Astrocyte of the hippocampus (primary cell): ENCODE data around the gene PARD6G.

ENCODE experiments used
- DNase-seq: peaks from one replicate; pipeline ENCODE4 v3.0.0; 2011; ENCODE audit warnings: low read depth, low spot score

Gene PARD6G

DNA sequence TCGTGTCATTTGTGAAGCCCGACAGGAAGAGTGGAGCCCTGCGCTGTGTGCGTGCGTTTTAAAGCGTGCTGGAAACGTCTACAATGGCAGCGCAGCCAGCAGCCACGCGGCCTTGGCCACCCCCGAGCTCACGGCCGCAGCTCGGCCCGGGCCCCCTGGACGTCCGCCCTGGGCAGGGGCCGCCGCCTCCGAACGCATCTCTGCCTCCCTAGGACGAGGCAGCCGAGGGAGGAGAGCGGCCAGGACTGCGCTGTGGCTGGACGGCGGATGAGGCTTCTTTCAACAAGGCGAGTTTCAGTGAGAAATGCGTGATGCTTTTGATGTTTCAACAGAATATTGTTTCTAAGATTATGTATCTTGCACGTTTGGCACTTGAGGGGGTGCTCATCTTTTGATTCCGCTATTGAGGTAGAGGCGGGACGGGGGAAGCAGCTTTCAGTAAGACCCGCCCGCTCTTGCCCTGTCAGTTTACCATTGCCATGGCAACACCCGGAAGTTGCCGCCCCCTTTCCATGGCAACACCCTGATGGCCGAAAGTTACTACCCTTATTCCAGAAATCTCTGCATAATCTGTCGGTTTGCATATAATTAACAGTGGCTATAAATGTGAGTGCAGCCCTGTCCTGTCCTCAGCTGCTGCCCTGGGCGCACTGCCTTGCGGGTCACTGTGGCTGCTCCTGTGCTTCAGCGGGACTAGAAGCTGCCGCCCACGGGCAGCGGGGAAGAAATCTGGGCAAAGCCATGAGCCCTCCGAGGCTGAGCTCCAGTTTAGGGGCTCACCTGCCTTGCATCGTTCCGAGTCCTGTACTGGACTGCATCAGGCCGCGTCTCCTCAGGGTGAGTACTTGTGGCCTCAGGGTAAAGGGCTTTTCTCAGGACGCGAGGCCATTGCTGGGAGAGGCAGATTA lies 99.6 kb downstream of the PARD6G start:
- DNase-seq: peak; percentile 89

DNA sequence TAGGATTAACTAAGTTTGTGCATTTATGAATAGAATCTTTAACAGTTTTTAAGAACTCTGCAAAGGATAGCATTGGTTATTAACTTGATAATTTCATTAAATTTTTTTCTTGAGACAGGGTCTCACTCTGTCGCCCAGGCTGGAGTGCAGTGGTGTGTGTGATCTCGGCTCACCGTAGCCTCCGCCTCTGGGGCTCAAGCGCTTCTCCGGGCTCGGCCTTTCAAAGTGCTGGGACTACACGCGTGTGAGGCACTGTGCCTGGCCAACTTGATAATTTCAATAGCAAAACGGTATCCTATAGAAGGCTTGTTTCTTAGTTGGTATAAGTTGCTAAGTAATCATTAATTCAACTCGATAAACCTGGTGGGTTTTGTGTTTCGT lies 100.3 kb downstream of the PARD6G start:
- peak; percentile 43 for DNase-seq

DNA sequence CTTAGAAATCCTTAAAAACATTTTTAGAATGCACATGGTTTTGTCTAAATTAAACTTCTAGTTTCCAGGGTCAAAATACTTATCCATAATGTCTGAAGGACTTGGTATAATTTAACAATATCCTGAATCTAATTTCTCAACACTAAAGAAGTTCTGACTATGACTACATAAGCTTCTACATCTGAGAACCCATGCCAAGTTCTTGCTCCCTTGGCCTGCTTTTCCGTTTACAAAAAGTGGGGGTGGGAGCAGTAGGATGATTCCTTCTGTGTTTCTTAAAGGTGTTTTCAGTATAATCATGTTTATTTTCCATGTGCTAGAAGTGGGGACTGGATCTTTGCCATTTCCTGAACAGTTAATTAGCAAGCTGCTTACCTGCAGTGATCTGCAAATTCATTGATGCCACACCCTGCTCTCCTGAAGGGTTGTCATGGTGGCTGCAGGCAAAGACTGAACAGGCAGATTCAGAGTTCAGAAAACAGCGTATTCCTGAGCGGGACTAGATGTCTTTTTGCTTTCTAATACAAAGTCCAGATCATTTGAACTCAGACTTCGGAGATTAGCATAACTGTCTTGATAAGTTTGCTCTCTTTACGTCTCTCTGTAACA lies 102.0 kb downstream of the PARD6G start:
- DNase-seq: no peak

GRCh38 chr18:80143881-80144280 lies 103.4 kb downstream of the PARD6G start:
- DNase-seq: peak; percentile 10

DNA sequence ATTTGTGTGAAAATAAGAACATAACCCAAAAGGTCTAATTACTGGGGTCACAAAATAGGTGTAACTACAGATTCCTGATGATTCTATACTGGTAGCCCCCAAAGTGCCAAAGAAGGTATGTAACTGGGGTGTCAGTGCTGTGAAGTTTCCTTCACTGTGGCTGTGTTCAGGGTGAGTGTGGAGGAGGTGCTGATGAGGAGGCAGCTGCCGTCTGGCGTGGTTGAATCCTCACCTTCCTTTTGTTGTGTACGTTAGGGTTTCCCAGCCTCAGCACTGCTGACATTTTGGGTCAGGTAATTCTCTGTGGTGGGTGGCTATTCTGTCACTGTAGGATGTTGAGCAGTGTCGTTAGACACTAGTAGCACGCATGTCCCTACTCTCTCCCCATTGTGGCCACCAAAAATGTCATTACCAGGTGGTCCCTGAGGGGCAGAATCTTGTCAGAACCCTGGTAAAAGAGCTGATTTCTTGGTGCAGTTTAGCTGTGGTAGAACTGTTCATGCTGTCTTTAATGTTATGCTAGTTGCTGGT lies 106.8 kb downstream of the PARD6G start:
- DNase-seq: no peak

DNA sequence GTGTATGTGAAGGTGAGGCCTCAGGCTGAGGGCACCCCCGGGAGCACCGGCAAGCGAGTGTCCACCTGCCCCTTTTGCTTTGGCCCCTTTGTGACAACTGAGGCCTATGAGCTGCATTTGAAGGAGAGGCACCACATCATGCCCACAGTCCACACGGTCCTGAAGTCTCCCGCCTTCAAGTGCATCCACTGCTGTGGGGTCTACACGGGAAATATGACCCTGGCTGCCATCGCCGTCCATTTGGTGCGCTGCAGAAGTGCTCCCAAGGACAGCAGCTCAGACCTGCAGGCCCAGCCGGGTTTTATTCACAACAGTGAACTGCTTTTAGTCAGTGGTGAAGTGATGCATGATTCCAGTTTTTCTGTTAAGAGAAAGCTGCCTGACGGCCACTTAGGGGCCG lies 109.3 kb downstream of the PARD6G start:
- no peak for DNase-seq

DNA sequence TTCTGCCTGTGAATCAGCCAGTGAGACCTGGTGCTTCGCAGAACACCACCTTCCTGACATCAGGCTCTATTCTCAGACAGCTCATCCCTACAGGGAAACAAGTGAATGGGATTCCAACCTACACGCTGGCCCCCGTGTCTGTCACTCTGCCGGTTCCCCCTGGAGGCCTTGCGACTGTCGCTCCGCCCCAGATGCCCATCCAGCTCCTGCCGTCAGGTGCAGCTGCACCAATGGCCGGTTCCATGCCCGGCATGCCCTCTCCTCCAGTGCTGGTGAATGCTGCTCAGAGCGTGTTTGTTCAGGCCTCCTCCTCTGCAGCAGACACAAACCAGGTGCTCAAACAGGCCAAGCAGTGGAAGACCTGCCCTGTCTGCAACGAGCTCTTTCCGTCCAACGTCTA lies 110.2 kb downstream of the PARD6G start:
- no peak for DNase-seq

DNA sequence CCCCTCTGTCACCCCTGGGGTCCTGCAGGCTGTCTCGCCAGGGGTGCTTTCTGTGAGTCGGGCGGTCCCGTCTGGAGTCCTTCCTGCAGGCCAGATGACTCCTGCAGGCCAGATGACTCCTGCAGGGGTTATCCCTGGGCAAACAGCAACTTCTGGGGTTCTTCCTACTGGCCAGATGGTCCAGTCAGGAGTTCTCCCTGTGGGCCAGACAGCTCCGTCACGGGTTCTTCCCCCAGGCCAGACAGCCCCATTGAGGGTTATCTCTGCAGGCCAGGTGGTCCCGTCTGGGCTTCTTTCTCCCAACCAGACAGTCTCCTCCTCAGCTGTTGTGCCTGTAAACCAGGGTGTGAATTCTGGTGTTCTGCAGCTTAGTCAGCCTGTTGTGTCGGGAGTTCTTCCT lies 110.6 kb downstream of the PARD6G start:
- DNase-seq: no peak

DNA sequence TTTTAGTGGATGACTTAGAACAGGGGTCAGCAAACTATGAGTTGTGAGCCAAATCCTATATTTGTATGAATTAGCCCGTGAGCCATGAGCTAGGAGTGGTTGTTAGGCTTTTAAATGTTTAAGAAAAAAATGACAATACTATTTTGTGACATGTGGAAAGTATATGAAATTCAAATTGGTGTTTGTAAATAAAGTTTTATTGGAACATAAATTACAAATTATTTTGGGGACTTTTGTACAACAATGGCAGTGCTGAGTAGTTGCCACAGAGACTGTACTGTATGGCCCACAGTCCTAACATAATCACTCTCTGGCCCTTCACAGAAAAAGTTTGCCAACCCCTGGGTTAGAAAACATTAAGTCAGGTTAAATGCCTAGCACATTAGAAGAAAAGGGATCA lies 112.2 kb downstream of the PARD6G start:
- DNase-seq: no peak

GRCh38 chr18:80133124-80133523 lies 114.2 kb downstream of the PARD6G start:
- no peak for DNase-seq

DNA sequence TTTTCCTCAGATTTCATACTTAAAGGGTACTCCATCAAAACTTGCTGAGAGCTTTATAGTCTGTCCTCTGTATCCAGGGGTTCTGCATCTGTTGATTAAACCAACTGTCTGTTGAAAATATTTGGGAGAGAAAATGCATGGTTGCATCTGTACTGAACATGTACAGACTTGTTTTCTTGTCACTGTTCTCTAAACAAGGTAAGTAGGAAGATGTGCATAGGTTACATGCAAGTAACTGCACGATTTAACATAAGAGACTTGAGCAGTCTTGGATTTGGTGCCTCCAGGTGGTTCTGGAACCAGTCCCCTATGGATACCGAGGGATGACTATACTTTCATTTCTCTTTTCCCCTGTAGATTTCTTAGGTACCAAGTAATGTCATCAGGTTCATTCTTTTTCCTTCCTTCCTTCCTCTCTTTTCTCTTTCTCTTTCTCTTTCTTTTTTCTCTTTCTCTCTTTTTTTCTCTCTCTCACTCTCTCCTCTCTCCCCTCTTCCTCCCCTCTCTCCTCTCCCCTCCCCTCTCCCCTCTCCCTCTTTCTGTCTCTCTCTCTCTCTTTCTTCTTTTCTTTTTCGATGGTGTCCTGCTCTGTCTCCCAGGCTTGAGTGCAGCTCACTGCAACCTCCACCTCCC lies 115.0 kb downstream of the PARD6G start:
- DNase-seq: no peak

- DNase-seq: no peak
Measured at GRCh38 chr18:80130555-80130954, 116.8 kb downstream of the PARD6G start.

- no peak for DNase-seq
Measured at GRCh38 chr18:80129672-80130367, 117.5 kb downstream of the PARD6G start.

DNA sequence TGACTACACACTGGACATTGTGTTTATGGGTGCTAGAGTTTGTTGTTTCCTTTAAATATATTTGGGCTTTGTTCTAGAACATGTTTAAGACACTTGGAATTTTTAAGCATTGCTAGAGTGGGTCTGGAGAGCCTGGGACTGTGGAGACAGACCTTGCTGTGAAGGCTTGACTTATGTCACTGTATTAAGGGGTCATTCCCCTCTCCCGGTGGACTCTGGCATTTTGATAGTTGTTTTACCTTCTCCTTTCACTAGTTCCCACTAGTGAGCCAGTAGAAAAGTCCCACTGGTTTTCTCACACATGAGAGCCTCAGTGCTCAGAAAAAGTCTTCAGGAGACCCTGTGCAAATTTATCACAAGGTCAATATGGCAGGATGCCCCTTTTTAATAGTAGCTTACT lies 119.7 kb downstream of the PARD6G start:
- no peak for DNase-seq

DNA sequence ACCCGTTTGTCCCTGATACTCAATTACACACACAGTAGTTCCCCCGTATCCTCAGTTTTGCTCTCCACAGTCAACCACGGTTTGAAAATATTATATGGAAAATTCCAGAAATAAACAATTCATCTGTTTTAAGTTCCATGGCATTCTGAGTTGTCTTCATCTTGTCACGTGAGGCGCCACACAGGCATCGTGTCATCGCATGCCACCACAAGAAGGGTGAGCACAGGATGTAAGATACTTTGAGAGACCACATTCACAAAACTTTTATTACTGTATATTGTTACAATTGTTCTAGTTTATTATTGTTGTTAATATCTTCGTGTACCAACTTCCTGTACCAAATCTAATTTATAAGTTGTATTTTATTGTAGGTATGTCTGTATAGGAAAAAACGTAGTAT lies 120.5 kb downstream of the PARD6G start:
- no peak for DNase-seq

DNA sequence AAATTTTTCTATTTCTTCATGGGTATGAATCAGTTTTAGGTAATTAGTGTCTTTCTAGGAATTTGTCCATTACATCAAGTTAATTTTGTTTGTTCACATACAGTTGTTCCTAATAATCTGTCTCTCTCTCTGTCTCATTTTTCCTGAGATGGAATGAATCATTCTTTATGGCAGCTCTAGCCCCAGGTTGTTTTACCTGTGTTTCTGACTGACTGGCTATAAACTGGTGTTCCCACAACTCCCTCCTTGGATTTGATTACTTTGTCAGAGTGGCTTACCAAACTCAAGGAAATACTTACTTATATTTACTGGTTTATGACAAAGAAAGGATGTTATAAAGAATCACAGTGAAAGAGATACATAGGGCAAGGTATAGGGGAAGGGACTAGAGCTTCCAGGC lies 123.2 kb downstream of the PARD6G start:
- no peak for DNase-seq

- DNase-seq: no peak
Measured at GRCh38 chr18:80120932-80121331, 126.4 kb downstream of the PARD6G start.

DNA sequence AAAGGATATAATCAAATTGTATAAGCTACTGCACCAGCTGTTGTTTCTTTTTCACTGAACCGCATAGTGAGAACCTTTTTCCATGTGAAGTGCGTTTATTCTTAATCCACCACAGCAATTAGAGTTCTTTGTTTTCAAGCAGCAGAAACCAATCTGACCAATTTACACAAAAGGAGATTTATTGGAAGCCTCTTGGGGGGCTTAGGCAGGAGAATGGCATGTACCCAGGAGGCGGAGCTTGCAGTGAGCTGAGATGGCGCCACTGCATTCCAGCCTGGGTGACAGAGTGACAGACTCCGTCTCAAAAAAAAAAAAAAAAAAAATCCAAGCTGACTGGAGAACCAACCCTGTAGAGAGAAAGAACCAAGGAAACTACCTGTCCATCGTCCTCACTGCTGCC lies 128.2 kb downstream of the PARD6G start:
- DNase-seq: peak; percentile 18

GRCh38 chr18:80115035-80115434 lies 132.3 kb downstream of the PARD6G start:
- DNase-seq: no peak

GRCh38 chr18:80112624-80113248 lies 134.6 kb downstream of the PARD6G start:
- DNase-seq: no peak

- DNase-seq: peak; percentile 68
Measured at GRCh38 chr18:80109676-80110078, 137.6 kb downstream of the PARD6G start.
